Right hindlimb (tissue), 1 donor: ENCODE data around the gene NOS2.
"Not testable (repeated sequence)": the region's sequence is repeated elsewhere in the genome, so short reads cannot be mapped to it uniquely, and the experiment has no call there.

ENCODE experiments used
- DNase-seq: peaks from one replicate; pipeline ENCODE4 v3.0.0-alpha.2; 2018

NOS2 gene

DNA sequence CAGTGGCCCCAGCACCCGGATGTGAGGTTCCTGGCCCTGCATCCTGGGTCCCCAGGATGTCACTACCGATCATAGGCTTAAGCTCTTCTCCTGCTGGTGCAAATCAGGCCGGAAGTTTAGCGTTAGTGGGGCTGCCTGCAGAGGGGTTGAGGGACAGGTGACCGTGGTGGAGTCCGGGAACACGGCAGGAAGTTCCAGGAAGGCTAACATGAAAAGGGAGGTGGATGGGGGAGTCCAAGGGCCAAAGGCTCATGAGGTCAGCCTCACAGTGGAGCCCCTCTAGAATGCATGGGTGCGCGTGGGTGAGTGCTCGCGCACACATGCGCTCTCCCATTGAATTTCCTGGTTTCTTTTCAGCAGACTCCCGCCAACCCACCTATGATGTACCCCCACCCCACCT, 46.6 kb downstream of the NOS2 start:
- DNase-seq: not testable (repeated sequence)

GRCh38 chr17:27752831-27753619, 47.3 kb downstream of the NOS2 start:
- not testable (repeated sequence) for DNase-seq

GRCh38 chr17:27751622-27752490, 48.5 kb downstream of the NOS2 start:
- no peak for DNase-seq

- DNase-seq: no peak
Measured at GRCh38 chr17:27751166-27751565, 49.2 kb downstream of the NOS2 start.

GRCh38 chr17:27749562-27750150, 50.7 kb downstream of the NOS2 start:
- not testable (repeated sequence) for DNase-seq

DNA sequence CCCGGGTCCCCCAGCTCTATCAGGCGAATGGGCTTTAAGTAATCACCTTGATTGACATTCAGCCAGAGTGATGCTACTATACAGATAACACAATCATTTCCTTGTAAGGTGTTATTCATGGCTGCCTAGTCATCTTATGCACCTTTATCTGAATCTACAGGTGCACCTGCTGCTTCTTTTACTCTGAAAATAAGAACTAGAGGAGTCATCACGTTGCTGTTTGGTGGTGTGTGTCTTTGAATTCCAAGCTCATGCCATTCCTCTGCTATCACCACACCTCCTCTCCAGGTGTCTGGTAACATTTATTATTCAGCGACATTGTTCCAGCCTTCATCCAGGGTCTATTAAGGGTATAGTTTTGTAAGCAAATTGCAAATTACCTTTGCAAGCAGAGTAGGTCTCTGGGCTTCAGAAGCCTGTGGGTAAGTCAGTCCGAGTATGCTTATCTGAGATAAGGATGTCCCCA, 51.9 kb downstream of the NOS2 start:
- no peak for DNase-seq

DNA sequence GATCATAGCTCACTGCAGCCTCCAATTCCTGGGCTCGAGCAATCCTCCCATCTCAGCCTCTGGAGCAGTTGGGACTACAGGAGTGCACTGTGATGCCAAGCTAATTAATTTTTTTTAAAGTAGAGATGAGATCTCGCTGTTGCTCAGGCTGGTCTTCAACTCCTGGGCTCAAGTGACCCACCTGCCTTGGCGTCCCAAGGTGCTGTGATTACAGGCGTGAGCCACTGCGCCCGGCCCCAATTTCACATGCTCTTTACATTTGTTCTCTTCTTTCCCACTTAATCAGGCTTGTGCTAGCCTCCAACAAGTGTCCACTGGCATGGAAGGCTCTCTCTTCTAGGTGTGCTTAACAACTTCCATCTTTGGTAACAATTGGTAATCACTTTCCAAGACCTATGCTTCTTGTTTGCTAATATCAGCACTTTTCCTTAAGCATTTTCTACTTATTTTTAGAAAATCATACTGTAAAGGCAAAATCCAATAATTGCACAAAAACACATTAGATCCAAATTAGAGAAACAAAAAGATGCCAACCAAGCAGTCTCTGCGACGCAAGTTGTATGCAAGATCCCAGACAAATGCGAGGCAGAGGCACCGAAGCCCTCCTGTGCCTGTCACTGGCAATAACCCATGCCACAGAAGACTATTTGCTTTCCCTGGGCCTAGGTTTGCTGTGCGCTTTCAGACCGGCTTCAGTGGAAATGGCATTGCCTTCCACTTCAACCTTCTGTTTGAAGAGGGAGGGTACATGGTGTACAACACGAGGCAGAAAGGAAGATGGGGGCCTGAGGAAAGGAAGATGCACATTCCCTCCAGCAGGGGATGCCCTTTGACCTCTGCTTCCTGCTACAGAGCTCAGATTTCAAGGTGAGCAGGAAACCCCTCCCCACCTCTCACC, 52.6 kb downstream of the NOS2 start:
- DNase-seq: no peak

GRCh38 chr17:27746881-27747280, 53.4 kb downstream of the NOS2 start:
- DNase-seq: no peak

- DNase-seq: not testable (repeated sequence)
Measured at GRCh38 chr17:27746320-27746719, 54.0 kb downstream of the NOS2 start.

DNA sequence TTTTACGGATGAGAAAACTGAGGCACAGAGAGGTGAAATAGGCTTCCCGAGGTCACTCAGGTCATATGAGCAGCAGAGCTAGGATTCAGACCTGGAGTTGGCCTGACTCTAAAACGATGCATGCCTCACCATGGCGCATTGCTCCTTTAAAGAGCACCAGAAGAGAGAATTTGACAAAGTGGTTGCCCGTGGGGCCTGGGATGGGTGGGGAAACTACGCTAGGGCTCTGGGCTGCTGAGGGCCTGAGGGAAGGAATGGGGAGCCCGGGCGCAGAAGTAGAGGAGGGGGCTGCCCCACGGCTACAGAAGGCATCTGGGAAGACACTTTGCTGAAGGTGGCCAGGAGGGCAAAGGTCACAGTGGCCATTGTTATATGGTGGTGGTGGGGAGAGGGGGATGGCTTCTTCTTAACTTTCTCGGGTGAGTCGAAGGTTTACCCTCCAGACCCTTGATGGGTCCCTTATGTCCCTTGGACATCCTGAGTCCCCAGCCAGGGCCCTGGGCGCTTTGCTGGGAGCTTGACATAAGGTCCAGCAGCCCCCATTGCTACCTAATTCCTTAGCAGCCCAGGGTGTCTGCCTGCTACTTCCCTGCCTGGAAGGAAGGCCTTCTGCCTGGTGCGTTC, 55.0 kb downstream of the NOS2 start:
- DNase-seq: not testable (repeated sequence)

- no peak for DNase-seq
Measured at GRCh38 chr17:27743281-27743885, 56.9 kb downstream of the NOS2 start.

DNA sequence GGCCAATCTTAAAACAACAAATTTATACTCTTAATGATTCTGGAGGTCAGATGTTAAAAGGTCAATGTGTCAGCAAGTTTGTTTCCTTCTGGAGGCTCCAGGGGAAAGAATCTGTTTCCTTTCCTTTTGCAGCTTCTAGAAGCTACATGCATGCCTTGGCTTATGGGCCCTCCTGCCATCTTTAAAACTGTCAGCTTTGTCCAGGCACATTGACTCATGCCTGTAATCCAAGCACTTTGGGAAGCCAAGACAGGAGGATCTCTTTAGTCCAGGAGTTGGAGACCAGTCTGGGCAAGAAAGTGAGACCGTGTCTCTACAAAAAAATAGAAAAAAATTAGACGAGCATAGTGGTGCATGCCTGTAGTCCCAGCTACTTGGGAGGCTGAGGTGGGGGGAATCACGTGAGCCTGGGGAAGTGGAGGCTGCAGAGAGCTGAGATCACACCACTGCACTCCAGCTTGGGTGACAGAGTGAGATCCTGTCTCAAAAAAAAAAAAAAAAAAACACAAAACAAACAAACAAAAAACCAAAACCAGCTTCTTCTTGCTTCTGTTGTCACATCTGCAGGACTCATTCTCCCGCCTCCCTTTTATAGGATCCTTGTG, 58.3 kb downstream of the NOS2 start:
- no peak for DNase-seq

DNA sequence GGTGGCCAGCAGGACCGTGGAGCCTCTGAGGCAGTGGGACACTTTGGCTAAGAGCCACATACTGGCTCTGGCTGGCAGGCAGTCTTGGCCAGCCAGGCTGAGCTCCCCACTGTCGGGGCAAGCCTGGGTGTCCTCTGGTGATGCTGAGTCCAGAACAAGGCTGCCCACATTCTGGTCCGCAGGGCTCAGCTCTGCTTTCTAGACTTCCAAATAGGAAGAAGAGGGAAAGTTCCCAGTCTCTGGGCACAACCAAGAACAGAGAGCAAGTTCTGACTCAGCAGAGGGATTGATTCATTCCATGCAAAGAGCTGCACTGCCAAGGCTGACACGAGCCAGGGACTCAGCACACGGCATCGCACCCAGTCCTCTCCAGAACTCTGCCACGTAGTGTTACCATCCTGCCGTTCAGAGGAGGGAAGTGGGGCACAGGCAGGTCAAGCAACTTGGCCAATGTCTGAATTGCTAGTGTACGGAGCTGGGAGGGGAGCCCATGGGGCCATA, 58.9 kb downstream of the NOS2 start:
- no peak for DNase-seq

DNA sequence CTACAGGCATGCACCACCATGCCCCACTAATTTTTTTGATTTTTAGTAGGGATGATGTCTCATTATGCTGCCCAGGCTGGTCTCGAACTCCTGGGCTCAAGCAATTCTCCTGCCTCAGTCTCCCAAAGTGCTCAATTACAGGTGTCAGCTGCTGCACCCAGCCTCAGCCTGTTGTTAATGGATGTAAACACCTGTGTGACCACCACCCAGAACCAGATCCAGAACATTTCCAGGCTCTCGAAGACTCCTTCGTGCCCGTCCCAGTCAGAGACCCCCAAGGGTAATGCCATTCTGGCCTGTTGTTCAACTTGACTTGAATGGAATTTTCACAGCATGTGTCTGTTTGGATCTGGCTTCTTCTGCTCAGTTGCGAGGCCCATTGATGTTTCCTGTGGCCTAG, 59.8 kb downstream of the NOS2 start:
- DNase-seq: not testable (repeated sequence)

DNA sequence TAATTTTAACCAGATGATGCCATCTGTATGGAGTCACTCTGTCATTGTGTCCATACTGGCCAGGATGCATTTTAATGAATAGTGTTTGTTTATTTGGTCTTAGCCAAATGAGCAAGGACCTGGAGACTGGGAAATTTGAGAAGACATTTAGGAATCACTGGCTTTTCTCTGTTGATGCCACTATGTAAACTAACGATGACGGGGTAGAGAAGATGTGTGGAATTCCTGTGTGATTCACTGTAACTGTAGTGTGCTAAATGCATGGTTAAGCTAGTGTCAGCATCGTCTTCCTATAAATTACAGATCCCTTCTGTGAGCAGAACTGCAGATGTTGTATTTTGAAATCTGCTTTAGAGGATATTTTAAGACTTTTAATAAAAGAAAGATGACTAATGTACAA, 66.6 kb downstream of the NOS2 start:
- no peak for DNase-seq

DNA sequence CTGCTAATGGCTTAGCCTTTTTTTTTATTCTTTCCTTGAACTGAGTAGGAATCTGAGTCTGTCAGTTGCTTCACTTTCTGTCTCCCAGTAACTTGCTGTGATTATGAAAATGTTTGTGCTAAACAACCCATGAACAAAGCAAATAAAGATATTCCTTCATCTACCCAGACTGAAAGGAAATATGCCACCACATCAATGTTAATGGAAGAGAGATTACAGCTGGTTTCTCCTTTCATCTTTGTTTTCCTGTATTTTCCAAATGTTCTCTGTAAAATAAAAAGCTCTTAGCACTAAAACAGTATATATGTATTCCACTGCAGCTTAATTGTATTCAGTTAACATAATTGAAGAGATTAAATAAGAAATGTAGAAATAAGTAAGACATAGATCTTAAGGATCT, 67.6 kb downstream of the NOS2 start:
- not testable (repeated sequence) for DNase-seq

GRCh38 chr17:27725982-27726381, 74.3 kb downstream of the NOS2 start:
- not testable (repeated sequence) for DNase-seq

- no peak for DNase-seq
Measured at GRCh38 chr17:27721797-27722196, 78.5 kb downstream of the NOS2 start.
